ENCODE results near the gene SLC43A3.

Gene SLC43A3

DNA sequence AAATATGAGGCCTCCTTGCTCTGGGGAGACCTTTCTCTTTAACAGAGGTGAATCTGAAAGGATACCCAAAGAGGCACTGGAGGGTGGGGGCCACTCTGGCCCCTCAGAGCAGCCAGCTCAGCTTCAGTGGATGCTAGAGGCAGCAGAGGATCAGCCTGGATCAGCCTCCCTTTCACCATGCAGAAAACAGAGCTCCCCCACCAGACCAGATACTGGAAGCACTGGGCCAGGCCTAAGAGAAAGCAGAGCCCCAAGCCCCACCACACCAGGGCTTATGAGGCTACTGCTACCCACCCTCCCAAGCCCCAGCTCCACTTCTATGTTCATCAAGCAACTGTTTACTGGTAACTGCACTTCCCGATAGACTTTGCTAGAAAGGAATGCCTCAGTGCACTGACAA is 4.0 kb upstream of the SLC43A3 start:
- DNase-seq = no peak

DNA sequence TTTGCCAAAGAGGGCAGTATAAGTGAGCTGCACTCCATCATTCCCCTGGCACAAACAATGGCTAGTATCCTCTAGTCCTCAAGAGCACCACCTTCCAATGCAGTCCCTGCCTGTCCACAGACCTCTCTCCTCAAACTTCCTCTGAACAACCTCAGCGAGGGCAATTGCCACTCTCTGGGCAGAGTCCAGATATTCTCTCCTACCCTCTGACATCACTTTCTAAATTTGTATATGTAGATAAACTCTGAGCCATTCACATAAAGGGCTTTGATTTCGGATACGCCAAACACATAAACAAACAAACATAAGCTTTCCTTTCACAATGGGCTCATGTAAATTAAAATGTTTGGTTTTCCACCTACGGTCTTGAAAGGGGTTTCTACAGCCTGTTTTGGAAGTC is 3.0 kb upstream of the SLC43A3 start:
- no peak for DNase-seq

GRCh38 chr11:57428643-57429042 is 1.7 kb upstream of the SLC43A3 start:
- no peak for DNase-seq

DNA sequence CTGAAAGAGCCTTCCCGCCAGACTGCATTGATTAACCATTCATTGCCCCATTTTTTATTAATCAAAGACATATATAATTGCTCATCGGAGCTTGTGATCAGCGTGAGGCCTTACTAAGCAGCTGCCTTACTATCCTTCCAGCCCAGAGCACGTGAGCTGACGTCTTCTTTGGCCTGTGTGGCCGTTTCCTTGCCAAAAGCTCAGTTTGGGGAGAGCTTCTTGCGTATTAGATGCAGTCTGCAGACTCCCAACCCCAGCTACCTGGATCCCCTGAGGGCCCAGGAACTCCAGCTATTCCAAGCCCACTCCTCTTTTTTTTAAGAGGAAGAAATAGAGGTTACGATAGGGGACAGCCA is 784 bp upstream of the SLC43A3 start:
- peak in 21 of 58 donors; percentile 6 to 67 (median 23) for DNase-seq

- DNase-seq = no peak
Measured at GRCh38 chr11:57426439-57426928, 437 bp downstream of the SLC43A3 start.

GRCh38 chr11:57425565-57426438 is 1.1 kb downstream of the SLC43A3 start:
- peak in 11 of 58 donors; percentile 2 to 29 (median 12) for DNase-seq

- DNase-seq = peak in 8 of 58 donors; percentile 6 to 37 (median 11)
Measured at GRCh38 chr11:57424792-57425564, 1.9 kb downstream of the SLC43A3 start.

GRCh38 chr11:57424137-57424791 is 2.7 kb downstream of the SLC43A3 start:
- no peak for DNase-seq

GRCh38 chr11:57422669-57423068 is 4.3 kb downstream of the SLC43A3 start:
- no peak for DNase-seq

DNA sequence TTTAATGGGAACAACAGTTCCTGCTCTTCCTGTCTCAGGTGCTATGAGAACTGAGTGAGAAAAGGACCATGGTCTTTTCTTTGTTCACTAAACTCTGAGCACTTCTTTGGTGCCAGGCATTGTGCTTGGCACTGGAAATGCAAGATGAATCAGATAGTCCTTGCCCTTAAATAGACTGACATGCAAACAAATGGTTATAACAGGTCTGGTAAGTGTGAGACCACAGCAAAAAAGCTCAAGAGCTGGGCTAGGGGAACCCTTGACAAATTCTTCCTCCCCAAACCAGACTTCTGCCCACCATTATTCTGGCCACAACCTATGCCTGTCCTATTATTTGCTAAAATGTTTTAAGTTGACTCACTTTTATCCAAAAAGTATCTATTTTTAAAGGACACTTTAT is 5.1 kb downstream of the SLC43A3 start:
- DNase-seq = no peak

DNA sequence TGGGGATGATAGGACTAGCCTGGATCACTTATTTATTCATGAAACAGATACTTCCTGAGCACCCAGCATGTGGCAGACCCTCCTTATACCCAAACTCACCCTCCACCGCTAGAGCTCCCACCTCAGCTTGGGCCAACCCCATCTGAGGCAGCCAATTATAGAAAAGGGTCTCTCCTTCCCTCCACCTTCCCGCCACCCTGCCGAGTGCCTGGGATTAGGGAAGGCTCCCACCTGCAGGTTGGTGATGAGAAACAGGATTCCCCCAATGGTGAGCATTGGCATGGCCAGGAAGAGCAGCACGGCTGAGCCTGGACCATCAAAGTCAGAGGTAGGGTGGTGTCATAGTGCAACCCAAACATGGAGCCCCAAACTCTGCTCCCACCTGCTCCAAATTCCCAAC is 5.9 kb downstream of the SLC43A3 start:
- DNase-seq = no peak

- DNase-seq = no peak
Measured at GRCh38 chr11:57419146-57419545, 7.8 kb downstream of the SLC43A3 start.

DNA sequence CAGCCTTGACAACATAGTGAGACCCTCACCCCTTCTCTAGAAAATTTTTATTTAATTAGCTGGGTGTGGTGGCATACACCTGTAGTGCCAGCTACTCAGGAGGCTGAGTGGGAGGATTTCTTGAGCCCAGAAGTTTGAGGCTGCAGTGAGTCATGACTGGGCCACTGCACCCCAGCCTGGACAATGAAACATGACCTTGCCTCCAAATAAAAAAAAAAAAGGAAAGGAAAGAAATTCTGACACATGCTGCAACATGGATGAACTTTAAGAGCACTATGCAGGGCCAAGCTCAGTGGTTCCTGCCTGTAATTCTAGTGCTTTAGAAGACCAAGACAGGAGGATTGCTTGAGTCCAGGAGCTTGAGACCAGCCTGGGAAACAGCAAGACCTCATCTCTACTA is 8.8 kb downstream of the SLC43A3 start:
- DNase-seq = no peak

GRCh38 chr11:57417056-57417455 is 9.9 kb downstream of the SLC43A3 start:
- peak in 1 of 58 donors; percentile 9 for DNase-seq

DNA sequence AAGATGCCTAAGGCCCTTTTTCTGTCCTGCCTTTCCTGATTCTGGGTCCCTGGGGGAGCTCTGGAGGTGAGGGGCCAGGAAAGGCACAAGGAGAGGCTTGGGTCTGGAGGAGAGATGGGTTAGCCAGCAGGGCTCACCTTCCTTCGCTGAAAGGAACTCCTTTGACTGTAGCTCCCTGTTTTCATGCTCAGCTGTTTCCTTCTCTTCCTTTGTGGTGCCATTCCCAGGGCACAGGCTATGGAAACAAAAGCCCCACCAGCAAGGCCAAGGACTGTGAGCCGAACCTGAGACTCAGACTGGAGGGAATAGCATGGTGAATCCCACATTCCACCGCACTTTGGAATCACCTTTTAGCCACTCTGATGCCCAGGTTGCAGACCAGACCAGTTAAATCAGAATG is 10.5 kb downstream of the SLC43A3 start:
- DNase-seq = no peak

GRCh38 chr11:57414612-57415212 is 12.2 kb downstream of the SLC43A3 start:
- no peak for DNase-seq

GRCh38 chr11:57413681-57414080 is 13.2 kb downstream of the SLC43A3 start:
- no peak for DNase-seq

- no peak for DNase-seq
Measured at GRCh38 chr11:57410287-57410686, 16.6 kb downstream of the SLC43A3 start.

DNA sequence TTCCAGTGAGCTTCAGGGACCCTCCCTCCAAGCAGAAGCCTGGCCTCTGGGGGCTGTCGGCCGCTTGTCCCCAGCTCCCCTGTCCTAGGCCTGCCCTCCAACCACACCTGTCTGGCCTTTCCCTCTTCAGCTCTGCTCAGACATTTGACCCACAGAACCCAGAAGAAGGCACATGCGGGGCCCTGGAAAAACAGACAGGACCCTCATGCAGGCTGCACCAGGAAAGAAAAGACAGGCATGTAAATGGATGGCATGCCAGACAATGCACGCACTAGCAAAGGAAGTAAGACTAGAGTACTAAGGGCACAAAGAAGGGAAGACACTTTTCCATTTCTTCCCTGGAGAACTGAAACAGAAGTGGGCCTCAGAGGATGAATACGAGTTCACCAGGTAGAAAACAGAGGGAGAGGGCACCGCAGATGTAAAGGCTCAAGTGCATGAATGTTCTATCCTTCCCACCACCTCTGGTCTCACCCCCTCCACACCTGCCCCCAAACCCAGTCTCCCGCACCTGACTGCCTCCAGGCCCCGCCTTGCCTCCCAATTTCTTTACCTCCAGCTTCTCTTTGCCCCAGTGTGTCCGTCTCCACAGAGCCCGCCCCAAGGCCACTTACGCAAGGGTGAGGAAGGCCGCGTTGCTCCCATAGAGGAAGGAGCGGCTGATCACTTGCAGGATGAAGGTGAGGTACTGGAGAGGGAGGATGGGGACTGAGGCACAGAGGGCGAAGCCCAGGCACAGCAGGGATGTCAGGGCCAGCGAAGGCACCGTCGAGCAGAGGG is 17.4 kb downstream of the SLC43A3 start:
- no peak for DNase-seq

GRCh38 chr11:57408771-57409170 is 18.1 kb downstream of the SLC43A3 start:
- DNase-seq = no peak
